ENCODE results near the gene SLC4A1AP. TPM values are rescaled to one million over a fixed set of nuclear protein-coding genes. Genes with fewer than 3 reads are reported as not detected.

The SLC4A1AP gene
- total RNA-seq, 1 experiment from 2014 or later, result 19.8 TPM

DNA sequence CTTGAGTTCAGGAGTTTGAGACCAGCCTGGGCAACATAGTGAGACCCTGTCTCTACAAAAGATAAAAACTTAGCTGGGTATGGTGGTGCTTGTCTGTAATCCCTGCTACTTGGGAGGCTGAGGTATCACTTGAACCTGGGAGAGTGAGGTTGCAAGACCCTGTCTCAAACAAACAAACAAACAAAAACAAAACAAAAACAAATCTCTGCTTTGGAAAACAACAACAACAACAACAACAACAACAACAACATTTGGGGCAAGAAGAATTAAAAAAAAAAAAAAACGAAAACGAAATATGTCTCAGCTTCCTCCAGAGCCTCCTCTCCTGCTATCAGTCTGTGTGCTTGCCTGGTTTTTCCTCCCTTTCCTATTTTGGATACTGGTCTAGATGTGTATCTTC is 16.9 kb downstream of the SLC4A1AP start:
- DNase-seq (ENCODE audit: low read depth, low spot score) (no peak), ATAC-seq (no peak)
- no peaks in the 10 kb centered on the region for H3K9me2 ChIP-seq (ENCODE audit: insufficient read depth)
- no TSS peak for BruUV-seq (replicated peaks)
- H3K27me3 ChIP-seq (ENCODE audit: insufficient read depth, low read length), result no peaks in the 10 kb centered on the region
- H3K27ac ChIP-seq (ENCODE audit: low read depth, low read length), result no peak overlapping the region
- peaks cover 25 to 35% of the 10 kb centered on the region in 2 experiments for H3K4me1 ChIP-seq (ENCODE audit: control insufficient read depth in 1 of 2, insufficient read depth in 2 of 2, low read length in 2 of 2)
- H3K9me3 ChIP-seq (ENCODE audit: control insufficient read depth in 1 of 2, insufficient read depth in 1 of 2, low read depth in 1 of 2, low read length in 2 of 2), result no peaks in the 10 kb centered on the region
- no peaks in the 10 kb centered on the region for H4K20me1 ChIP-seq (ENCODE audit: insufficient read depth)
- intact Hi-C loops (cut with micrococcal nuclease), result loop anchor here (5.0 kb wide), 1 partner anchor 717 kb away; no protein-coding TSS in a partner anchor
- no peak overlapping the region for H2AFZ ChIP-seq (ENCODE audit: low read depth, low read length, poor library complexity, severe bottlenecking)
- H3K9ac ChIP-seq (ENCODE audit: low read length), result no peak overlapping the region
- POLR2A ChIA-PET, result no interaction called here
- H3K36me3 ChIP-seq (ENCODE audit: control insufficient read depth in 1 of 2, insufficient read depth in 2 of 2, low read length in 2 of 2), result peaks cover 14 to 19% of the 10 kb centered on the region in 2 experiments; a peak in 3 of 4 replicates
- H3K79me2 ChIP-seq (ENCODE audit: insufficient read depth, low read length), result no peaks in the 10 kb centered on the region
- RAD21 ChIA-PET (ENCODE audit: low non-redundant PET in 1 of 2, low total read pairs in 2 of 2, uncharacterized antibody in 2 of 2, unreplicated experiment in 2 of 2), result no interaction called here
- CTCF ChIA-PET, result interaction anchor here (1.9 kb wide), 1 partner anchor 10 kb away, joined by 5 read pairs; no protein-coding TSS in a partner anchor
- H3K4me2 ChIP-seq (ENCODE audit: low read length), result no peak overlapping the region
- no peak overlapping the region for H3K4me3 ChIP-seq (replicated peaks in 1 of 2; ENCODE audit: low read depth in 1 of 2, low read length in 2 of 2)
- TF ChIP-seq EGR1 (IDR thresholded peaks at IDR 0.05; ENCODE audit: low read depth) (no peak), POLR2A (IDR thresholded peaks at IDR 0.05; ENCODE audit: borderline replicate concordance, extremely low read depth, insufficient read depth, insufficient read length) (no peak), ZNF274 (IDR thresholded peaks at IDR 0.05; ENCODE audit: low read depth, low read length) (no peak), YY1 (IDR thresholded peaks at IDR 0.05; ENCODE audit: extremely low read depth, insufficient replicate concordance, low read depth, low read length) (no peak), JUND (IDR thresholded peaks at IDR 0.05) (no peak), FOSL1 (IDR thresholded peaks at IDR 0.05; ENCODE audit: low read depth) (no peak), ELF1 (IDR thresholded peaks at IDR 0.05; ENCODE audit: borderline replicate concordance, low read depth) (no peak), SRF (IDR thresholded peaks at IDR 0.05; ENCODE audit: low read depth) (no peak), SP1 (IDR thresholded peaks at IDR 0.05; ENCODE audit: low read depth) (no peak), CBX3 (IDR thresholded peaks at IDR 0.05; ENCODE audit: low read depth) (no peak), TCF7L2 (IDR thresholded peaks at IDR 0.05; ENCODE audit: borderline replicate concordance, extremely low read depth, insufficient read depth, insufficient read length) (no peak), CEBPB (IDR thresholded peaks at IDR 0.05; ENCODE audit: low read depth) (no peak), RAD21 (IDR thresholded peaks at IDR 0.05; ENCODE audit: low read depth) (no peak), EZH2 (IDR thresholded peaks at IDR 0.05) (no peak)
- TF ChIP-seq, protein P1, sequence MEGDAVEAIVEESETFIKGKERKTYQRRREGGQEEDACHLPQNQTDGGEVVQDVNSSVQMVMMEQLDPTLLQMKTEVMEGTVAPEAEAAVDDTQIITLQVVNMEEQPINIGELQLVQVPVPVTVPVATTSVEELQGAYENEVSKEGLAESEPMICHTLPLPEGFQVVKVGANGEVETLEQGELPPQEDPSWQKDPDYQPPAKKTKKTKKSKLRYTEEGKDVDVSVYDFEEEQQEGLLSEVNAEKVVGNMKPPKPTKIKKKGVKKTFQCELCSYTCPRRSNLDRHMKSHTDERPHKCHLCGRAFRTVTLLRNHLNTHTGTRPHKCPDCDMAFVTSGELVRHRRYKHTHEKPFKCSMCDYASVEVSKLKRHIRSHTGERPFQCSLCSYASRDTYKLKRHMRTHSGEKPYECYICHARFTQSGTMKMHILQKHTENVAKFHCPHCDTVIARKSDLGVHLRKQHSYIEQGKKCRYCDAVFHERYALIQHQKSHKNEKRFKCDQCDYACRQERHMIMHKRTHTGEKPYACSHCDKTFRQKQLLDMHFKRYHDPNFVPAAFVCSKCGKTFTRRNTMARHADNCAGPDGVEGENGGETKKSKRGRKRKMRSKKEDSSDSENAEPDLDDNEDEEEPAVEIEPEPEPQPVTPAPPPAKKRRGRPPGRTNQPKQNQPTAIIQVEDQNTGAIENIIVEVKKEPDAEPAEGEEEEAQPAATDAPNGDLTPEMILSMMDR (IDR thresholded peaks at IDR 0.05 in 2 of 3, conservative IDR thresholded peaks at IDR 0.05 in 1 of 3; ENCODE audit: borderline replicate concordance in 1 of 3, insufficient read depth in 1 of 3, low read depth in 2 of 3, low read length in 2 of 3), result no peak
- TF ChIP-seq, protein P2, sequence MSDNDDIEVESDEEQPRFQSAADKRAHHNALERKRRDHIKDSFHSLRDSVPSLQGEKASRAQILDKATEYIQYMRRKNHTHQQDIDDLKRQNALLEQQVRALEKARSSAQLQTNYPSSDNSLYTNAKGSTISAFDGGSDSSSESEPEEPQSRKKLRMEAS (IDR thresholded peaks at IDR 0.05), result no peak
- TF ChIP-seq, protein P3, sequence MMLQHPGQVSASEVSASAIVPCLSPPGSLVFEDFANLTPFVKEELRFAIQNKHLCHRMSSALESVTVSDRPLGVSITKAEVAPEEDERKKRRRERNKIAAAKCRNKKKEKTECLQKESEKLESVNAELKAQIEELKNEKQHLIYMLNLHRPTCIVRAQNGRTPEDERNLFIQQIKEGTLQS (IDR thresholded peaks at IDR 0.05), result no peak
- TF ChIP-seq, protein P4, sequence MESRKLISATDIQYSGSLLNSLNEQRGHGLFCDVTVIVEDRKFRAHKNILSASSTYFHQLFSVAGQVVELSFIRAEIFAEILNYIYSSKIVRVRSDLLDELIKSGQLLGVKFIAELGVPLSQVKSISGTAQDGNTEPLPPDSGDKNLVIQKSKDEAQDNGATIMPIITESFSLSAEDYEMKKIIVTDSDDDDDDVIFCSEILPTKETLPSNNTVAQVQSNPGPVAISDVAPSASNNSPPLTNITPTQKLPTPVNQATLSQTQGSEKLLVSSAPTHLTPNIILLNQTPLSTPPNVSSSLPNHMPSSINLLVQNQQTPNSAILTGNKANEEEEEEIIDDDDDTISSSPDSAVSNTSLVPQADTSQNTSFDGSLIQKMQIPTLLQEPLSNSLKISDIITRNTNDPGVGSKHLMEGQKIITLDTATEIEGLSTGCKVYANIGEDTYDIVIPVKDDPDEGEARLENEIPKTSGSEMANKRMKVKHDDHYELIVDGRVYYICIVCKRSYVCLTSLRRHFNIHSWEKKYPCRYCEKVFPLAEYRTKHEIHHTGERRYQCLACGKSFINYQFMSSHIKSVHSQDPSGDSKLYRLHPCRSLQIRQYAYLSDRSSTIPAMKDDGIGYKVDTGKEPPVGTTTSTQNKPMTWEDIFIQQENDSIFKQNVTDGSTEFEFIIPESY (IDR thresholded peaks at IDR 0.05; ENCODE audit: extremely low read depth, insufficient replicate concordance, low read length), result no peak

Measured in HCT116 (cell line).